Stimulated activated CD8-positive, alpha-beta memory T cell treated with anti-CD3 and anti-CD28 coated beads, Interleukin-7, amount 100 ng/mL, for 4 hours (primary cell): Measurements from ENCODE around the gene ZNF579.
"Not testable (repeated sequence)": the region's sequence is repeated elsewhere in the genome, so short reads cannot be mapped to it uniquely, and the experiment has no call there.

ENCODE experiments used
- DNase-seq, 2 donors: peaks; one replicate each; pipeline ENCODE4 v3.0.0-alpha.2; 2020; ENCODE audit warnings: low read depth in 2 of 2

ZNF579 gene

DNA sequence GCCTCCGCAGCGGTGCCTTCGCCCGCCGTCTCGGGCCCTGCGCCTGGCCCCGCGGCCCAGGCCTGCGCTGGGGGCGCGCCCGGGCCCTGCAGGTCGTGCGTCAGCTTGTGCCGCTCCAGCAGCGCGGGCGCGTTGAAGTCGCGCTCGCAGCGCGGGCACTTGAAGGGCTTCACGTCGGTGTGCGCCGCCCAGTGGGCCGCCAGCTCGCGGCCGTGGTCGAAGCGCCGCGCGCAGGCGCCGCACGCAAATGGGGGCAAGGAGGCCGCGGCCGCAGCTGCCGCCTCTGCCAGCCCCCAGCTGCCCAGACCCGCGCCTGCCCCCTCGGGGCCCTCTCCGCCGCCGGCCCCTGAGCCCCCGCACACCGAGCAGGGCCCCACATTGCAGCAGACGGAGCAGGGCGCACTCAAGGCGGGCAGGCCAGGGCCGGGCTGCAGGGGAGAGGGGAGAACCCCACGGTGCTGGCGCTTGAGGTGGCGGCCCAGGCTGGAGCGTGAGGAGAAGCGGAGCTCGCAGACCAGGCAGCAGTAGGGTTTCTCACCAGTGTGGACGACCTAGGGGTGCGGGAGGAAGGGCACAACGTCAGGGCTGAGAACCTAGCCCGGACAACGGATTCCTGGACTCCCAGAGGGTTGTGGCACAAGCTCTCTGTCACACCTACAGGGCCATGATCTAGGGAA, 12.6 kb upstream of the ZNF579 start:
- DNase-seq, result no peak

DNA sequence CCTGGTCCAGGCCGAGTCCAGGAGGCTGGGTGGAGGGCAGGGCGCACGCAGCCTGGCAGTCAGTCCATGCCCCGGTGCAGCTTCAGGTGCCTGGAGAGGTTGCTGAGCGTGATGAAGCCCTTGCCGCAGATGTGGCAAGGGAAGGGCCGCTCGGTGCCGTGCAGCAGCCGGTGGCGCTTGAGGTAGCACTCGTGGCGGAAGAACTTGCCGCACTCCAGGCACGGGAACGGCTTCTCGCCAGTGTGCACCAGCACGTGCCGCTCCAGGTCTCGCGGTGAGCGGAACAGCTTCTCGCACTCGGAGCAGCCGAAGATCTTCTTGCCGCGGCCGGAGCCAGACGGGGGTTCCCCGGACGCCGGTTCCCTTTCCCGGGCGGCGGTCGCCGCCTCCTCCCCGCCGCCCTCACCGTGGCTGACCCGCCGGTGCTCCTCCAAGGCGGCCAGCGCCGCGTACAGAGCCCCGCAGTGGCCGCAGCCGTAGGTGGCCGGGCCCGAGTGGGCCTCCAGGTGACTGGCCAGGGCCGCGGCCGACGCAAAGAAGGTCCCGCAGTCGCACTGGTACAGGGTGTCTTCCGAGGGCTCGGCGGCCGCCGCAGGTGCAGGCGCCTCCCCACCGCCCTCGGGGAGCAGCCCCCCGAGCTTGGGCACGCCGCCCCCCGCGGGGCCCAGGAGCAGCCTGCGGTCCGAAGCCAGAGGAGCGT, 11.9 kb upstream of the ZNF579 start:
- no peak for DNase-seq

DNA sequence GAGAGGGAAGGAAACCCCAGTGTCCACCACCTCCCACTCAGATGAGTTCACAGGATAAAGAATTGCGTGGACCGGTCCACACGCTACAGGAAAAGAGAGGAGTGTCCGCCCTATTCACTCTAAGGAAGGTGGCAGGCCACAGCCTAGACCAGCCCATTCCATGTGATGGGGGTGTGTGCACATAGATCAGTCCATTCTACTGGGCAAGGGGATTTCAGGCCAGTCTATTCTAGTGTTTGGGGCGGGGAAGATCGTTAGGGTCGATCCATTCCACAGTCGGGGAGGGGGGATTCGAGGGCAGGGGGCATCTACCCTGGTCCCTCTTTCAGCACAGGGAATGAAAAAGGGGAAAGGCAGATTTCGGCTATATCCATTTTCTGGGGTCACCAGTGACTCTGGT, 10.9 kb upstream of the ZNF579 start:
- no peak for DNase-seq

DNA sequence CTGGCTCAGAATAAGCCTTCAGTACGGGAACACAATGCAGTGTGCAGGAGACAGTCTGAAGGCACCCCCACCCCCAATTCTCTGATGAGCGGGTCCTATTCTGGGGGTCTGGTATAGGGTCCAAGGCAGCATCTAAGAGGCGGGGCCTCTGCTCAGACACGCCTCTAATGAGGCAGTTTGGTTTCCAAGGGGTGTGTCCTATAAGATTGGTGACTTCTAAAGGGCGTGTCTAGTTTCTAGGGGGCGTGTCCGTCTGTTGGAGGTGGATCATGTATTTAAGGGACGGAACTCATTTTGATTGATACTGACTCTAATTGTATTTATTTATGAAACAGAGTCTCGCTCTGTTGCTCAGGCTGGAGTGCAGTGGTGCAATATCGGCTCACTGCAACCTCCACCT, 10.0 kb upstream of the ZNF579 start:
- DNase-seq, result no peak

DNA sequence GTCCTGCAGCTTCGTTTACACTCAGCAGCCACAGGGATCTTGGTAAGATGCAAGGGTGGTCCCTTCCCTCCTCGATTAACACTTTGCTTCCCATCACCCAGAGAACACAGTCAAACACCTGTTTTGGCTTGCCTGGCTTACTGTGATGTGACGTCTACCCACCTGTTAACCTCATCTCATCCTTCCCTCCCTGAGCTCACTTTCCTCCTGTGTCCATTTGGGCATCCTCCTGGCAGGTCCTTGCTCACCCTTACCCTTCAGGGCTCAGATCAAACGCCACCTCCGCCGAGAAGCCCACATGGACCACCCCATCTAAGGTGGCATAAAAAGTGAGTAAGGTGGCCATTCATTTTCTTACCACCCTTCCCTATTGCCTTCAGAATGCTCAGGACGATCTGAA, 9.5 kb upstream of the ZNF579 start:
- DNase-seq, result no peak

DNA sequence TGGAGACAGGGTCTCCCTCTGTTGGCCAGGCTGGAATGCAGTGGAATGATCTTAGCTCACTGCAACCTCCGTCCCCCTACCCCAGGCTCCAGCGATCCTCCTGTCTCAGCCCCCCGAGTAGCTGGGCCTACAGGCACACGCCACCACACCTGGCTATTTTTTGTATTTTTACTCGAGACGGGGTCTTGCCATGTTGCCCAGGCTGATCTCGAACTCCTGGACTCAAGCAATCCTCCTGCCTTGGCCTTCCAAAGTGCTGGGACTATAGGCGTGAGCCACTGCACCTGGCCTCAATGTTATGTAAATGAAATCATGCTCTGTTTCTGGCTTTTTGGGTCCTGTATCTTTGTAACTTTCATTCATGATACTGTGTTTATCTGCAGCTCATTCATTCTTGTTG, 8.1 kb upstream of the ZNF579 start:
- no peak for DNase-seq

DNA sequence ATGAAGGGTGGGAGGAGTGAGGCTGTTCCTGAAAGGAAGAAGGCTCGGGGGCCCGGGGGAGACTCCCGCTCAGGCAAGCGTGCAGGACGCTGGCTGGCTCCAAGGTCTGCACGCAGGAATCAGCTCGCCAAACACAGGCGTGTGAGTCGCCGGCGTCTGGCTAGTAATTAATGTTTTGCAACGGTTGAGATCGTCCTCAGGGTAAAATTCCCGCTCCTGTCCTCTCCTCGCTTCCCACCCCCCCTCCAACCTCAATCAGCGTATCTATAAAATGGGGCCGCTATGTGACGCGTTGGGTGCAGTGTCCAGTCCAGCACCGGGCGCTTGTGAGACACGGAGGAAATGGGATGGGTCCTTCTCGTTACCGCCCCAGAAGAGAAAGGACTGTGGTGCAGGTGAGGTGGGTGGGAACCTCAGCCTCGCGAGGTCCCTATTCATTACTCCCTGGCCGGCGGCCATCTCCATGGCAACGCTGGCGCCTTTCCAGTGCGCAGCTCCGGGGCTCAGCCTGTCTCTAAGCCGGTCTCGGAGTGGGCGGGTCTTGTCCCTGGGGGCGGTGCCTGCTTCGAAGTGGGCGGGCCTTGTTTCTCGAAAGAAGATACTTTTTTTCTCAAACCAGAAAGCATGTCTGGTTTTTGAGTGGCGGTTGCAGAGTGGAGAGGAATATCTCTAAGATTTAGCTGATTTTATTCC, 6.5 kb upstream of the ZNF579 start:
- DNase-seq, result peak; percentile 82 to 87

DNA sequence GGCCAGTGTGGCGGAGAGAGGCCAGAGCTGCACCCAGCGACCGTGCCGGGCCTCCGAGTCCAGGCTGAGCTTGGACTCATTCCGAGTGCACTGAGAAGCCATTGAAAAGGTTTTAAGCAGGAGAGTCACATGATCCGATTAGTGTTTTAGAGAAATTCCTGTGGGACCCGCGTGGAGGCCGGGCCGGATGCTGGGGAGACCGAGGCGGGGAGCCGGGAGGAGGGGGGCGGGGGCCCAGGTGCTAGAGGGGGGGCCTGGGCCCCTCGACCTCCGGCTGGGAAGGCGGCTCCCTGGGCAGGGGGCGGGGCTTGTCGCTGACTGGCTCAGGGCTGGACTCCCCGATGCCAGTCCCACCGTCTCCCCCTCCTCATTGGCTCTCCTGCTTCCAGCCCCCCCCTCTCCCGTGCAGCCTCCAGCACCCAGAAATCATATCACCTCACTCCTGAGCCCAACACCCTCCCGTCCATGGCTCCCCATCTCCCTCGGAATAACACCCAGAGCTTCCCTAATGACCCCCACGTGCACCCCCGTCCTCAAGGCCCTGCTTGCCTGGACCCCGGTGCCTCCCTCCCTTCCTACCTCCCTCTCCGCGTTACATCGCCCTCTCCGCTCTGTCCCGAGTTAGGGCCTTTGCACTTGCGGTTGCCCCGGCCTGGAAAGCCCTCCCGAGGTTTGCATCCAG, 5.2 kb upstream of the ZNF579 start:
- no peak for DNase-seq

DNA sequence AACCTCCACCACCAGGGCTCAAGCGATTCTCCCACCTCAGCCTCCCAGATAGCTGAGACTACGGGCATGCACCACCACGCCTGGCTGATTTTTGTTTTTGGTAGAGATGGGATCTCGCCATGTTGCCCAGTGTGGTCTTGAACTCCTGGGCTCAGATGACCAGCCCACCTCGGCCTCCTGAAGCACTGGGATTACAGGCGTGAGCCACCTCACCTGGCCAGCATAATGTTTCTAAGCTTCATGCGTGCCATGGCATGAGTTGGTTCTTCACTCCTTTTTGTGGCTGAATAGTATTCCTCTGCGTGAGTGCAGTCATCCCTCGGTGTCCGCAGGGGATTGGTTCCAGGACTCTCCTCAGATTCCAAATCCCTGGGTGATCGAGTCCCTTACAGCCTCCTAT, 4.2 kb upstream of the ZNF579 start:
- no peak for DNase-seq

DNA sequence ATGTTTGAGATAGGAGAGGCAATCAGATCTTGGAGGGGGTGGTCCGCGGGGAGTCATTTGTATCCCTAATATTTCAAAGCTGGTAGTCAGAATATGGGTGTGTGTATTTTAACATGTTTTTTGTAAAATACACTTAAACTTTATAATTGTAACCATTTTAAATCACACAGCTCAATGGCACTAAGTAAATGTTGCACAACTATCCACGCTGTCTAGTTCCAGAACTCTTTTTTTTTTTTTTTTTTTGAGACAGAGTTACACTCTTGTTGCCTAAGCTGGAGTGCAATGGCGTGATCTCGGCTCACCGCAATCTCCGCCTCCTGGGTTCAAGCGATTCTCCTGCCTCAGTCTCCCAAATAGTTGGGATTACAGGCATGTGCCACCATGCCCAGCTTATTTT, 3.2 kb upstream of the ZNF579 start:
- not testable (repeated sequence) for DNase-seq

DNA sequence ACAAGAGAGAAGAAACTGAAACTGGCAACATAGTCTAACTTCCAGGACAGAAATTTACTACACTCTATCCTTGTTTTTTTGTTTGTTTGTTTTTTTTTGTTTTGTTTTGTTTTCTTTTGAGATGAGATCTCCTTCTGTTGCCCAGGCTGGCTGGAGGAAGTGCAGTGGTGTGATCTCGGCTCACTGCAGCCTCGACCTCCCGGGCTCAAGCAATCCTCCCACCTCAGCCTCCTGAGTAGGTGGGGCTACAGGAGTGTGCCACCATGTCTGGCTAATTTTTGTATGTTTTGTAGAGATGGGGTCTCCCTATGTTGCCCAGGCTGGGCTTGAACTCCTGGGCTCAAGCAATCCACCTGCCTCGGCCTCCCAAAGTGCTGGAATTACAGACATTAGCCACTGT, 1.6 kb upstream of the ZNF579 start:
- not testable (repeated sequence) for DNase-seq

DNA sequence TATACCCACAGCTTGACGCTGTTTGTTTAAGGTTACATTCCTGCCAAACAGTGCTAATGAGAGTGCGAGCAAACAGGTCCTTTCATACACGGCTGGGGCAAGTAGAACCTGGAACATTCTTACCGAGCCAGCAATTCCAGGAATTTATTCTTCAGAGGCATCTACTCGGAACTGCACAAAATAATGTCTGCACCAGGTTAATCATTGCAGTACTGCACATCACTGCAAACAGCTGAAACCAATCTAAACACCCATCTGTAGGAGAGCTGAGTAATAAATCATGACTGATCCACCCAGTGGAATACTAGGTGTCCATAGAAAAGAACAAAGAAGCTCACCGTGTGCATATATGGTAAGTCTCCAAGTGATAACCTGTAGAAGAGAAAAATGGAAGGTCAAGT, 1.2 kb upstream of the ZNF579 start:
- DNase-seq, result no peak

DNA sequence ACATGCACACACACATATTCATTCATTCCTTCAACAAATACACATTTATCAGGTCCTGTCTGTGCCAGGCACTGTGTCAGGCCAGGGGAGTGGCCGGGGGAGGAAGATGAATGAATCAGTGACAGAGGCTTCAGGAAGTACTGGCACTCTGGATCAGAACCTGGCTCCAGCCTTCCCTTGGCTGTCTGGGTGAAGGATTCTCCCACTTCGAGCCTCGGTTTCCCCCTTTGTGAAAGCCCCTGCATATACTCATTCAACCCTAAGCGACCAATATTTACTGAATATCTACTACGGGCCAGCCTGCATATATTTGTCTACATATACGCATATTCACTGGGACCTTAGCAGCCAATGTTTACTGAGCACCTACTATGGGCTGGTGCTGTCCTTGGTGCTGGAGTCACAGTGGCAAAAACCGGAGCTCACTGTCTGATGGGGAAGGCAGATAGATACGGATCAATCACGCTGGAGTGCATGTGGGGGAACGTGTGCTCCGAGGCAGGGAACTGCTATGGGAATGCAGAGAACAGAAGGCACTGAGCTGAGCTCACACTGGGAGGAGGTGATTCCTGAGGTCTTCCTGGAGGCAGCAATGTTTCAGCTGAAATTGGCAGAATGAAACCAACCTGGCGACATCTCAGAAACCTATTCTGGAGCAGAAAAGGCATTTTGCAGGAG, 636 bp upstream of the ZNF579 start:
- no peak for DNase-seq

DNA sequence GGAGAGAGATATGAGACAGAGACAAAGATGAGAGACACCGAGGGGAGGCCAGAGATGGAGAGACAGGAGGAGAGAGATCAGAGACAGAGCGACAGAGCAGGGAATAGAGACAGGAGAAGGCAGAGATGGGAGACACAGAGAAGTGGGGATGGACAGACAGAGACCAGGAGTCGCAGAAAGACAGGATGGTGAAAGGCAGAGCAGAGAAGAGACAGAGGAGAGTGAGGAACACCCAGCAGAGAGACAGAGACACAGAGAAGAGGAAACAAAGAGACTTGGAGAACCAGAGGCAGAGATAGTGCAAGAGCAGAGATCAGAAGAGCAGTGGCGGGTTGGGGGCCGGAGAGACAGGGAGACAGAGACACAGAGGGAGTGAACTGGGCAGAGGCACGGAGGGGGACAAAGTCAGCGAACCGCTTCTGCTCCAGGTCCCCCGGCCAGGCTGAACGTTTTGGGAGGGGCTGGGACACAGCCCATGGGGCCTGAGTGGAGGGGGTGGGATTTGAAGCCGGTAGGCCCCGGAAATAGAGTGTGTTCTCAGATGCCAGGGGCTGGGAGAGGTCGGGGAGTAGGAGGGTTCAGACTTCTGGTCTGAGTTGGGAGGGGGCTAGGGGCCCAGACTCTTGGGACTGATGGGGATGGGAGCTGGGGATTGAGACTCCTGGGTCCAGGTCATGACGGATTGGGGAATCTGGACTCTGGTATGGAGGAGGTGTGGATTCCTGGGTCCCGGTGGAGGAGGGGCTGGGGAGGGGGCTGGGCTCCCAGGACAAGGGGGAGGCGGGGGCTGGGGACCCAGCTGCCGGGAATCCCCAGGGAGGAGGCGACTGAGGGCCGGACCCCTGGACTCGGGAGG, 654 bp downstream of the ZNF579 start:
- no peak for DNase-seq

DNA sequence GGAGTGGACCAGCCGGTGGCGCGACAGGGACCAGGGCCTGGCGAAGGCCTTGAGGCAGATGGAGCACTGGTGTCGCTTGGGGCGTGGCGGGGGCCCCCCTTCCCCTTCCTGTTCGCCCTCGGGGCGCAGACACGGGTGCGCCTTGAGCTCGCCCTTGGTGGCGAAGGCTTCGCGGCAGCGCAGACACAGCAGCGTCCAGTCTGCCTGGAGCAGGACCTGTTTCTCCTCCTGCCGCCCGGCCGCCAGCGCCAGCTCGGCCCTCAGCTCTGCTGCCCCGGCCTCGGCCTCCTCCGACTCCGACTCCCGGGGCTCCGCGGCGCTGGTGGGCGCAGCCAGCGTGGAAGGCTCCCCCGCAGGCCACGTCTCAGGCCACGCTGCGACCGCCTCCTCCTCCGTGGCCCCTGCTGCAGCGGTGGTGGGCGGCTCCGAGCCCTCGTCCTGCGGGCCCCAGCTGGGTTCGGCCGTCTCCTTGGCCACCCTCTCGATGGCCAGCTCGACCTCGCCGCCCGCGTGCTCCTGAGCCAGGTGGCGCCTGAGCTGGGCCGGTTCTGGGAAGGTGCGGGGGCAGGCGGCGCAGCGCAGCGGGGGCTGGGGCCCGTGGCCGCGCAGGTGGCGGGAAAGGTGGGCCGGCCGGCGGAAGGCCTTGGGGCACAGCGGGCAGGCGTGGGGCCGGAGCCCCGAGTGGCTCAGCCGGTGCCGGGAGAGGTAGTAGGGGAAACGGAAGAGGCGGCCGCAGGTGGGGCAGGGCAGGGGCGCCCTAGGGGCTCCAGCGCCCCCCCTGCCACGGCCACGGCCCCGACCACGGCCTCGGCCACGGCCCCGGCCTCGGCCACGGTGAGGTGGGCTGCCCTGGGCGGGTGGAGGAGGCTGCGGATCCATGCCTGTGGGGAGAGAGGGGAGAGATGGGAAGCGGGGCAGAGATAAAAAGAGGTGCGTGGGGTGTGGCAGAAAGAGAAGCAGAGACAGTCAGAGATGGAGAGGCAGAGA, 1.6 kb downstream of the ZNF579 start:
- no peak for DNase-seq

DNA sequence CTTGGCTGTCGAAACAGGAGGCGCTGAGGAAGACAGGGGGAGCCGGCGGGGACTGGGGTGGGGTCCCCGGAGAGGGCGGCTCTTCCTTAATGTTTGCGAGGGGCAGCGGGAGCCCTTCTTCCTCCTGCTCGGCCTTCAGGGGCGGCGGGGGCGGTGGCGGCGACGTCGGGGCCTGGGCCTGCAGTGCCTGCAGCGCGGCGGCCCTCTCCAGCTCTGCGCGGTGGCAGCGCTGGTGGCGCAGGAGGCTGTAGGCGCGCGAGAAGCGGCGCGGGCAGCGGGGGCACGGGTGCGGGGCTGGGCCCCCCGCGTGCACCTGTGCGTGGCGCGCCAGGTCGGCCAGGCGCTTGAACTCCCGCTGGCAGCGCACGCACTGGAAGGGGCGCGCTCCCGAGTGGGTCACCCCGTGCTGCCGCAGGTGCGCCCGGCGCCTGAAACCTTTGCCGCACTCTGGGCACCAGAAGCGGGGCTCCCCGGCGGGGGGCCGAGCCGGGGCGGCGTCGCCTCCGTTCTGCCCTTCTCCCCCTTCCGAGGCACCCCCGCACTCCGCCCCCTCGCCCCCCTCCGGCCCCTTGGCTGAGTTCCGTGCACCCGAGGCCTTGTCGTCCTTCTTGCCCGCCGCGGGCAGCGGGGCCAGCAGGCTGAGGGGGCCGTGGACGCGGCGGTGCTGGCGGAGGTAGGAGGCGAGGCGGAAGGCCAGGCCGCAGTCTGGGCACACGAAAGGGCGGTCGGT, 2.5 kb downstream of the ZNF579 start:
- no peak for DNase-seq

DNA sequence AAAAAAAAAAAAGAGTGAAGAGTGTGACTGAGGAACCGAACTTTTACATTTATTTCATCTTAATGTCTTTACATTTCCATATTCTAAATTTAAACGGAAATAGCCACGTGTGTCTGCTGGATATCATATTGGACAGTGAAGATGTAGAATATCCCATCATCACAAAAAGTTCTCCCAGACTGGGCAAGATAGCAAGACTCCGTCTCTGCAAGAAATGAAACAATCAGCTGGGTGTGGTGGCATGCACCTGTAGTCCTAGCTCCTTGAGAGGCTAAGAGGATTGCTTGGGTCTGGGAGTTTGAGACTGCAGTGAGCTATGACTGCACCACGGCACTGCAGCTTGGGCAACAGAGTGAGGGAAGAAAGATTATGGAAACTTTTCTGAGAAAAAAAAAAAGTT, 3.9 kb downstream of the ZNF579 start:
- DNase-seq, result no peak

DNA sequence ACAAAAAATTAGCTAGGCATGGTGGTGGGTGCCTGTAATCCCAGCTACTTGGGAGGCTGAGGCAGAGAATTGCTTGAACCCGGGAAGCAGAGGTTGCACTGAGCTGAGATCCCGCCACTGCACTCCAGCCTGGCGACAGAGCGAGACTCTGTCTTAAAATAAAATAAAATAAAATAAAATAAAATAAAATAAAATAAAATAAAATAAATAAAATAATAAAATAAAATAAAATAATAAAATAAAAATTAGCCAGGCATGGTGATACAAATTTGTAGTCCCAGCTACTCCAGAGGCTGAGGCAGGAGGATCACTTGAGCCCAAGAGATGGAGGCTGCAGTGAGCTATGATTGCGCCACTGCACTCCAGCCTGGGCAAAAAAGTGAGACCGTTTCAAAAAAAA, 6.7 kb downstream of the ZNF579 start:
- DNase-seq, result not testable (repeated sequence)

DNA sequence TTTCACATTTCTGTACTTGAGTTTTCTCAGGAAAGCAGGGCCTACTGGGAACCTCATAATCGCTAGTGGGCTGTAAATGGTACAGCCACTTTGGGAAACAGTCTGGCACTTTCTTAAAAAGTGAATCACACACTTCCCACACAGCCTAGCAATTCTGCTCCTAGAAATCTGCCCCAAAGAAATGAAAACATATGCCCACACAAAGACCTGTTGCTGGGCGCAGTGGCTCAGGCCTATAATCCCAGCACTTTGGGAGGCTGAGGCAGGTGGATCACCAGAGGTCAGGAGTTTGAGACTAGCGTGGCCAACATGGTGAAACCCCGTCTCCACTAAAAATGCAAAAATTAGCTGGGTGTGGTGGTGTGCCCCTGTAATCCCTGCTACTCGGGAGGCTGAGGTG, 11.2 kb downstream of the ZNF579 start:
- DNase-seq, result not testable (repeated sequence)
